HG02759 (cell line): Measurements from ENCODE around the gene DKK1.

Experiments used
- ATAC-seq: cut with Tn5 transposase; IDR thresholded peaks from one replicate; pipeline ENCODE4 v1.9.1; 2021; ENCODE audit warnings: mild to moderate bottlenecking, moderate library complexity; ENCODE audit not compliant: unreplicated experiment

The DKK1 gene, protein sequence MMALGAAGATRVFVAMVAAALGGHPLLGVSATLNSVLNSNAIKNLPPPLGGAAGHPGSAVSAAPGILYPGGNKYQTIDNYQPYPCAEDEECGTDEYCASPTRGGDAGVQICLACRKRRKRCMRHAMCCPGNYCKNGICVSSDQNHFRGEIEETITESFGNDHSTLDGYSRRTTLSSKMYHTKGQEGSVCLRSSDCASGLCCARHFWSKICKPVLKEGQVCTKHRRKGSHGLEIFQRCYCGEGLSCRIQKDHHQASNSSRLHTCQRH

DNA sequence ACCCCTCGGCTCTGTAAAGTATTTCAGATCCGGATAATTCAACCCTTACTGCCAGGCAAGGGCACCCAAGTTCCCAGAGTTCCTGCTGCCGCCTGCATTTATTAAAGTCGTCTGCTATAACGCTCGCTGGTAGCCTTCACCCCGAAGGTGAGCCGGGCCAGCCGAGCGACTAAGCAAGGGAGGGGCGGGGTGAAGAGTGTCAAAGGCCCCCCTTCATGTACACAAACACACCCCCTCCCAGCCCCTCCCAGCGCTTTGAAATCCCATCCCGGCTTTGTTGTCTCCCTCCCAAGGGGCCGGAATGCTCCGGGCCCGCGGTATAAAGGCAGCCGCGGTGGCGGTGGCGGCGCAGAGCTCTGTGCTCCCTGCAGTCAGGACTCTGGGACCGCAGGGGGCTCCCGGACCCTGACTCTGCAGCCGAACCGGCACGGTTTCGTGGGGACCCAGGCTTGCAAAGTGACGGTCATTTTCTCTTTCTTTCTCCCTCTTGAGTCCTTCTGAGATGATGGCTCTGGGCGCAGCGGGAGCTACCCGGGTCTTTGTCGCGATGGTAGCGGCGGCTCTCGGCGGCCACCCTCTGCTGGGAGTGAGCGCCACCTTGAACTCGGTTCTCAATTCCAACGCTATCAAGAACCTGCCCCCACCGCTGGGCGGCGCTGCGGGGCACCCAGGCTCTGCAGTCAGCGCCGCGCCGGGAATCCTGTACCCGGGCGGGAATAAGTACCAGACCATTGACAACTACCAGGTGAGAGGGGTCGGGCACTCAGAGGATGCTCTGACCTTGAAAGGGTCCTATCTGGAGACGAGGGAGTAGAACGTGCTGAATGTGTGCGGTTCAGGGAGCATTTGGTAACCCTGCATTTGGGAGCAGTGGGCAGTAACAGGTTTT lies at the start of gene DKK1:
DKK1 (plus strand) TSS at position 349 of the 889 bp plus-strand sequence; CDS start at position 503, 154 bp downstream.
- peak; percentile 77 for ATAC-seq

DNA sequence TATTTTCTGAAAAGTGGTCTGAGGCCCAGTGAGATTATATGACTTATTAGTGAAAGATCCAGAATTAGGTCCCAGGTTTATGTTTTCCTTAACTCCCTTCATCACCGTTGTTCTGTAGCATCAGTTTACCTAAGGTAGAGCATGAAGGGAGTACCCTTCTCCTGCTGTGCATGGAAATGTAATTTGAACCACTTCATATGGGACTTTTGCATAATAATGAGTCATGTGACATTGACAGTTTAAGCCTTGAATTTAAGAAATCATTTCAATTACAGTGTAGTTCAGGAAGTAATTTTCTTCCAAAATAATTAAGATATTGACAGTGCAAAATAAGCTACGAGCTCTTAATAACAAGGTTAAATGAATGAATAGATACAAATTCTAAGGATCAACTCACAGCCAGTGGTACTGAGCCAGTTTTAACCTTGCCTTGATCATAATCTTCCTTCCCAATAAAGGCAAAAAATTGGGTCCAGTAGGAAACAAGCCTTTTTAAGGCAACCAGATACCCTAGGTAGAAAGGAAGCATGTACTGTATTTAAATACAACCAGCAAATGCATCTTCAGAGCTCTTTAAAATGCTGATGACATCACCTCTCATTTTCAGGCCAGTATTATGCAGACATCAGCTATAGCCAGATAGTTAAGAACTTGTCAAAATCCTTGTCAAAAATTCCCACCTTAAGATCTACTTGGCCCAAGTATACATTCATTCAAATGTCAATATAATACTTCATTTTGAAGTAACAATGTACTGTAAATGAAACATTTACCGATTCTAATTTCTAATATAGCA lies 48.8 kb upstream of the DKK1 start:
- no peak for ATAC-seq

DNA sequence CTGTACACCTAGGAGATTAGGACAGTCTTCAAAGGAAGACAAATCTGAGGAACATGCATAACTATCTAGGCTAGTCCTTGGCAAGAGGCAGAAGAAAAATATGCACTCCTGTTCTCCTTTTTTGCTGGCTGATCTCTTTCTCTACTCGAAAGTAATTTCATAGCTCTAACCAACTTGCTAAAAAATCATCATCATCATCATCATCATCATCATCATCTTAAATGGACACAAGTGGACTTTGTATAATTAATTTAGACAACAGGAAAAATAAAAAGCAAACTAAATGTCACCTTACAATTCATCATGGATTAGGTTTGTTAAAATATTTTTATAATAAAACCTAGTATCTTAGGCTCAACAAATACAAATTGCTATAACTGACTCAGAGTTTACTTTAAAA lies 47.2 kb upstream of the DKK1 start:
- ATAC-seq = no peak

DNA sequence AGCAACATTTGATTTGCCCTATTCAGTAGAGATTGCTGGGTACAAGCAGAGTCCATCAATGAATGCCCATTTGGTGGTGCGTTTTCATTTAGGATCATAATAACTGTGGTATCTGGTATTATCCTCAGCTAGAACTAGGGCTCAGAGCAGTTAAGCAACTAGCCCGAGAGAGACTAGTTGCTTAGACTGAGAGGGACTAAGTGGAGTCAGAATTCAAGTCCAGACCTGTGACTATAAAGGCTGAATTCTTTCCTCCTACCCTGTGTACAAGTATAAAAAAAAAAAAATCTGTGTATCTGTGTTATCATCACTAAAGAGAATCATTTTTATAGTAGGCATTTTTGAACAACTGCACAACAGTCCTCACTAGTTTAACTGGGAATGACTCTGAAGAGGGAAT lies 45.3 kb upstream of the DKK1 start:
- ATAC-seq = no peak

DNA sequence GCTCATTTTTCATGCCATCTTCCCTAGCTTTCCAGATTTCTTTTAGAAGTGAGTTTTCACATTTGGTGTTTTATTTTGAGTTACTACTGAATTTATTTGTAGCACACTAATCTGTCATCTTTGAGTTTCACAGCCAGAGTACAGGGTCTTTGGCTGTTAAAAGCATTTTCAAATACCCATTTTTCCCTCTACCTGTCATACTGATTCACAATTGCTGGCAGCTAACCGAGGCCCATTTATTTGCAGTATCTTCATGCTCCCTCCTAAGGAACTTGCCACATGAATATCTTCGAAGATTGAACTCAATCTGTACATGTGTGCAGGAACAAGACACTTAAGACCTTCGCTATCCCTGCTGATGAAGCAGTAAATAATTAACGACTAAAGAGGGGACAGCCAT lies 44.8 kb upstream of the DKK1 start:
- no peak for ATAC-seq

DNA sequence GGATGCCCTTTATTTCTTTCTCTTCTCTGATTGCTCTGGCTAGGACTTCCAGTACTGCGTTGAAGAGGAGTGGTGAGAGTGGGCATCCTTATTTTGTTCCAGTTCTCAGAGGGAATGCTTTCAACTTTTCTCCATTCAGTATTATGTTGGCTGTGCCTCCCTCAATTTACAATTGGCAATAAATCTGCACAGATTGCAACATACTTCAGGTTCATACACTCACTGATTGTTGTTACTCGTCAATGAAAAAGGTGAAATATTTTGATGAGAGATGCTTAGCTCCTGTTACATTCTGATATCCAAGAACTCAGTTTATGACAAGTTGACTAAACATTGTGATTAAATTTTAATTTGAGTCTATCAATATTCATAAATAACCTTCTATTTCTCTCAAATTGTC lies 37.9 kb upstream of the DKK1 start:
- no peak for ATAC-seq

DNA sequence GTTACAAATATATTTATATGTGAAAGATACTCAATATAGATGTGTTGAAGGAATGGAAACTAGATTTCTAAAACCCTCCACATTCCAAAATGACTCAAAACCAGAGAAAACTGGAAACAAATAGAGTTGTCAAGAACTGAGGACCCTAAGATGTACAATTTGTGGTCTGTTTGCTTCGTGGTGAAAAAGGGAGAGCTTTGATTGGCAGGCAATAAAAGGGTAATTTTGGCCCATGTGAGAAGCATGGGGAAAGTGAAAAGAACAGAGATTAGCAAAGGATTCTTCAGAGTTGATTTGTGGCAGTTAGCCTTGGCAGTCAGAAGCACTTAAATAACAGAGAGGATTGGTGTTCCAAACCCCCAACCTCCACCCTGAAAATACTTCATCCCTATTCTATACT lies 37.1 kb upstream of the DKK1 start:
- ATAC-seq = no peak

DNA sequence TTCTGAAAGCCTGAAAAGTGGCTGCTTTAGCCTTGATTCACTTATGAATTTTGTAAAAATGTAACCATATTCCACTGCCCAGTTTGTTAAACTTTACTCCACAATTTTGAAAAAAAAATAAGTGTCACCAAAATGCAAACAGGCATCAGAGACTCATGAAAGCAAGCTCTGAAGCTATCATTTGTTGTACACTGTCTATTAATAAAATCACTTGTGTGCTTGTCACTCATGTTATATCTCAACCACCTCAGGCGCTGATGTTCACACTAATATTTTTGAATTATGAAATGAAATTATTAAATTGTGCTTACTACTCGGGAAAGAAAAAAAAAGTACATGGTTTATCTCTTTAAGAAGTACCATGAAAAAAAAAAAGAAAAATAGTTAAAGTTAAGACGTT lies 34.5 kb upstream of the DKK1 start:
- no peak for ATAC-seq

DNA sequence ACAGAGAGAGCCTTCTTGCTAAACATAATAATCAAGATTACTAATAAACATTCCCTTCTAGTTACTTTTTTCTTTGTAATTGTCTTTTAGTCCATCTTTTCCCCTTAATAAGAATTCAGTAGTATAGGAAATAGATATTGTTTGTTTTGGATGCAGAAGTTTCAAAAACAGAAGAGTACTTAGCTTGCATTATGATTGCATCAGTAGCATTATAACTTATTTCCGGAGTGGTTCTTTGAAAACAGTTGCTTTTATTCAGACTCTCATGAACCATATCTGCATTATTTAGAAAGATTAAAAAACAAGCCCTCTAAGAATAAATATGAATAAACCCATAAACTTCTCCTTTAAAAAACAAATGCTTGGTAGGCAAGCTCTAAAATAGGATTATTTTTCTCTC lies 34.0 kb upstream of the DKK1 start:
- ATAC-seq = no peak

DNA sequence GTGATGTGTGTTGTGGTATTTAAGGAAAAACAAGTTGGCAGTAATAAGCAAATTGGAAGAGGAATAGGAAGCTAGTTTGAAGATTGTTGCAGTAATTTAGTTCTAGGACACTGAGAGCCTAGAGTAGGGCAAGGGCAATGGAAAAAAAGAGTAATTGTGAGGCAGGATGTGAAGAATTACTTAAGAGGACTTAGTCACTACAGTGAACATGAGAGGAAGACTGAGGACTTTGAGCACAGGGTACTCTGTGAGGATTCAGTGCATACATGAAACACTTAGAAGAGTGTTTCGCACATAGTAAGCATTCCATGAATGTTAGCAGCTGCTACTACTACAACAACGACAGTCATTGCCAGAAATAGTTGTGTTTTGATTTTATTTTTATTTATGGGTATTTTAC lies 30.9 kb upstream of the DKK1 start:
- no peak for ATAC-seq

DNA sequence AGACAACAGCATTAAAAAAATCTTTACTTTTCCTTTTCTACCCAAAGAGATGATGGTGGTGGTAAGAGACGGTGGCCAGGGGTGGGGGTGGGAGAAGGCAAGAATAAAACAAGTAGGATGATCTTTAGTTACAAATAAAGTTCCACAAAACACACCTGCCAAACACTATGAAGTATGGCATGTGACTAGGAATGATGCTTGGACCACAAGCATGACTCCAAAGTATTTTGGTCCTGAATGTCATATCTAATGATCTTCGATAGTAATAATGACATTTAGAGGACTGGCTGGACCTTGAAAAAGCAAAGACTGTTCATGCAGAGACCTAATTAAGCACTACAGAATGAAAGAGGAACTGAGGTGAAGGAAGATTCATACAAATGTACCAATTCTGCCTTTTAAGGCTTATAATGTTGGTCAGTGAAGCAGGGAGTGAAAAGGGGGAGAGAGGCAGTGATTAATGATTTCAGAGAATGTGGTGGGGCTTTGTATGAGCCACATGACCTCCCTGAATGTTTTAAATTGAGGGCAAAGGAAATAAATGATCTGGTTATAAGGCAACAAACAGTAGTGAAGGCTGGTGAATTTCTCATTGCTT lies 29.6 kb upstream of the DKK1 start:
- ATAC-seq = peak; percentile 88

DNA sequence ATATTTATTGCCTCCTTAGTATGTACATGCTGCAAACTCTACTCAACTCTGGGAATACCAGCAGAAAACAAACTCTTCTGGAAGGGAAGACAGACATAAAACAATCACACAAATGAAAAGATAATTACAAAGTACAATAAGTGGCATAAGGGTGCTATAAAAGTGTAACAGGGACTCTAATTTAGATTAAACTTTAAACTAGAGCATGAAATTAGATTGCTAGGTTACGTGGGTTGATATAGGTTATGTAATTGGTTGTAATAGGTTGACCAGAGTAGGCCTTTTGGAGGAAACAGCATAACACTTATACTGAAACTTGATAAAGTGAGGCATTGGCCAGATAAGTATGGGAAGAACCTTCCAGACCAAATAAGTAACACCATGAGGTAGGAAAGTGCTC lies 26.2 kb upstream of the DKK1 start:
- no peak for ATAC-seq

DNA sequence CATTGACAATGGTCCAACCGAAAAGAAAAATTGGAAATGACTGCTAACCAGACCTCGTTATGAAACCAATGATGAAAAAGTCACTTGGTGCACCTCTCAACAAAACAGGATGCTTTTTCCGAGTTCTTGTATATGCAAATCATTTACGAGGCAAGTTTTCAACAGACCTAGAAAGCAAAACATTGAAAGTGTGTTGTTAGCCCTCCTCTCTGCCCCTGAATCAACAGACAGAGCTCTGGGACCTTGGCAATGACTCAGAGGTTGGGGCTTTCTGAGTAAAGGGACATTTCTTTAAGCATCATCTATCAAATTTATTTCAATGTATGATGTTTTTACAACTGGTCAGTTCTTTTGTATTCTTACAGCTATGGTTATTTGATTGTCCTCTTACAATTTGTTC lies 16.3 kb upstream of the DKK1 start:
- ATAC-seq = no peak

DNA sequence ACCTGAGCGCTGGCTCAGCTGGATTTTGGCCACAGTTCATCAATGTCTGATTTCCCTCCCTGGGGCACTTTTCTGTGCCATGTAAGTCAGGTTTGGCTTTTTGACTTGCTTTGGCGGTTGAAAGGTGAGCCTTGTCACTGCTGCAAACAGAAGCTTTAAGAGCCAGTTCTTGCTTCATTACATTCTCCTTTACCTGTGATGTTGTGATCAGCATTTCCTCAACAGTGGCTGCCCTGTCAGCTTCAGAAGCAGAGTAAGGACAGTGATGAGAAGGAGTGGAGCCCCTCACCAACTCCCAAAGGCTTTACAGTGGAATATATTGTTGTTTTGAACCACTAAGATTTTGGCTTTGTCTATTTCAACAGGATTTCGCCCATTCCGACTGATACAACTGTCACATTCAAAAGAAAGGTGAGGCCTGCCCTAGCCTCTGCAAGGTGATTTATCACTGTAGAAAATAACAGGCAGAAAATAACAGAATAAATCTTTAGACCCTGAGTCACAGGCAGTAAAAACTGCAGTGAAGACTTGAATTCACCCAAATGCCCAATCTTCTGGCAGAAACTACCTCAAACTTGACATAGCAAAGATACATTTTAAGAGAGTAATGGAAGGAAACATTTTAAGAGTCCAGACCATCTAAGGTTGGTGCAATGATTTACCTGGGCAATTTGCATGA lies 13.3 kb upstream of the DKK1 start:
- no peak for ATAC-seq

DNA sequence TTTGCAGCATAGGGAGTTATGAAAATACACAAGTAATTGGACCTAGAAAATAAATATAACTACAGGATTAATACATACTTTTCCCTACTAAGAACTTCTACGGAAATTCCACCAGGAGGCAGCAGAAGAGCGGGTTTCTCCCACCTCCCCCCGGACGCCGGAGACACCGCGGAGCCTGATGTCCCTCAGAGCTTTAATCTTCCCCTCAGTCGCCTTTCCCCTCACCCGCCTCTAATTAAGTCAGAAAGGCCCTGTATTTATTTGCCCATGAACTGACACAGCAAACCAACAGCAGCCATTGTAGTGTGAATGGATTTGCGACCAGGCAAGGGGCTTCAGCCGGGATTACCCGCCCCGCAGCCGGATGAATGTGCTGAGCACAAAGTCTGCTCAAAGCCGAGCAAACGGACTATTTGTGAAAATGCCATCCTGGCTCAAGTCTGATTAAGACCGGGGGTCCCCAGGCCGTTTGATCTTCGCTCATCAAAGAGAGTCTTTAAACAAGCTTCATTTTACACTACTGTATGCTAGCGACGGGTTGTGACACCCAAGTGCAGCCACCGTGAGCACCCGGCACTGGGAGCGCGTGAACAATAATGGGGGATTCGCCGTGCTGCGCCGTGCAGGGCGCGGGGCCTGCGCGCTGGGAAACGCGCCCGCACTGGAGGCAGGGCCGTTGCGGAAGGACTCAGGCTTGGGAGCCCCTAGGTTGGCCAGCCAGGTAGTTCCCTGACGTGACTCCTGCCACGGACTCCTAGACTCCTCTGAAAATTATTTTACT lies 5.6 kb upstream of the DKK1 start:
- peak; percentile 92 for ATAC-seq

DNA sequence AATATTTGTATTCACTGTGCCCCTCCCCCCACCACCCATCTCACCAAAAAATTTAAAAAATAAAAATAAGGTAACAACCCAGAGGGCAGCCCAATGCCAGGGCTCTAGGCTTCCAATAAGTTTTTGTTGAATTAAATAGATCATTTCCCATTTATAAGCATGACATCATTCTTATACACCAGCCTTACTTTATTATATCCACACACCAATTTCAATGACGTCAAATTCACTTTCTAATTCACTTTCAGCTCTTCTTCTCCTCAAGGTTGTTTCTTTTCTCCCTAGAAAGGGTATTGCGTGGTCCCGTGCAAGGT lies 1.2 kb upstream of the DKK1 start:
- no peak for ATAC-seq

DNA sequence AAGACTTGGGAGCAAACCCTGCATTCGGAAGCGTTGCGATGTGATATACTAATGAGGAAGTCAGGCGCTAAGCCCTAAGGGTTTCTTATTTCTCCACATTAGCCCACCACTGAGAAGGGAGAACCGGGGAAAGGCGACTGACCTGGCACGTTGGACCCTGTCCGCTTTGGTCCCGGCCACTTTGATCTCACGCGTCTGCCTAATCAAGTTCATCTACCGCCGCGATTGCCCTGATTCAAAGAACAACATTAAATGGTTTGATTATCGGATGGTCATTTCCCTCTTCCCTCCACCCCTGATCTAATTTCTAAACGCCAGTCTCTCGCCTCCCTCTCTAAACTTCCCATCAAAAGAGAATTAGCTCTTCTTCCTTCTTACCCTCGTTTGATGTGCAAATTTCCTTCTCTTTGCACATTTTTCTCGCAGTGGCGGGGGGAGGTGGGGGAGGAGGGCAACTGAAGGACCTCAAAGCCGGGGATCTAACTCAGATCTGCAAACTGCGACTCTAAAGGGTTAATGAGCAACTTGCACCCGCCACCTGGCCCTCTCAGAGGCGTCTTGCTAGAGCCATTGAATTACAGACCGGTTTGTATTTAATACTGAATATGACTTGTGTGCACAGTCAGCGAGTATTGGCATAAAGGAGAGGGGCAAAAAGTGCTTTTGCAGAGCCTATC lies 687 bp upstream of the DKK1 start:
- peak; percentile 25 for ATAC-seq

DNA sequence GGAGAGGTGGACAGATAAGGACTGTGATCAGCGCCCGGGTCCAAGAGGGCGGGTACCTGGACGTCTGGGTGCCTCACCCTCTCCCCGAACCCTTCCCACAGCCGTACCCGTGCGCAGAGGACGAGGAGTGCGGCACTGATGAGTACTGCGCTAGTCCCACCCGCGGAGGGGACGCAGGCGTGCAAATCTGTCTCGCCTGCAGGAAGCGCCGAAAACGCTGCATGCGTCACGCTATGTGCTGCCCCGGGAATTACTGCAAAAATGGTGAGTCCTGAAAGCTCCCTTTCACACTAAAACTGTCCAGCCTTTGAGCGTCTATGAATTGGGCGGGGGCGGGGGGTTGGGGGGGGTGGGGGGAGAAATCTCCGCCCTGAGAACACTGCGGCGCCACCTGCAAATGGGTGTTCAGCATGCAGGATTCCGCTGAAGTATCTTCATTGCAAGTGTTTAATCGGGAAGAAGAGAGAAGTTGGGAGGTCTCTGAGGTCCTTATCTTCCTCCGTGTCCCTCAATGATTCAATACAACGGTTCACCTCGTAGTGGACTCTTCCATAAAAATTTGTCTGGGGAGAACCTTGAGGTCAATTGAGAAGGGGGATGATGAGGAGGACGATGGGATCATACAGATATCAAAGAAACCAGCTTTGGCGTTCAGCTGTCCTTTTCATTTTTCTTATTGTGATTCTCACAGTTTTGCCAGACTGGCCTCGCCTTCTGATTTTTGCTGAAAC lies 906 bp downstream of the DKK1 start:
- ATAC-seq = peak; percentile 13

DNA sequence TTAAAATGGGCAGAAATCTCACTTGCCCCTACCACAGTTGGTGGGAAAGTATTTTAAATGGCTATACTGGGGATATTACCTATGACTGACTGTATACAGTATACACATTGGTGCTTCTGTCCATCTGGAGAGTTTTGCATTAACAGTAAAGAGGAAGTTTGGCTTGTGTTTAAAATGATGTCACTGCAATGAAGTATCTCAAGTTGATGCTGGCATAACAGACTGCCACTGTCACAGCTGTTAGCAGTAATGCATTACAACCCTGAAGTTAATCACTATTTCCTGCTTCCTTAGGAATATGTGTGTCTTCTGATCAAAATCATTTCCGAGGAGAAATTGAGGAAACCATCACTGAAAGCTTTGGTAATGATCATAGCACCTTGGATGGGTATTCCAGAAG lies 1.9 kb downstream of the DKK1 start:
- no peak for ATAC-seq
